Posterior cingulate gyrus (tissue), 11 donors: Measurements from ENCODE around the gene RPP25.
"Not testable (repeated sequence)": the region's sequence is repeated elsewhere in the genome, so short reads cannot be mapped to it uniquely, and the experiment has no call there.

Experiments
- DNase-seq, 10 donors: peaks; one replicate each; pipeline versions ENCODE4 v3.0.0 to v3.0.0-alpha.2; 2020 to 2021; ENCODE audit warnings: mixed read lengths in 3 of 10
- intact Hi-C: fragments of 100-400 bp; cut with DNase I; formaldehyde crosslinking; loops from one replicate; pipeline ENCODE4 v1.15.1; 2023

RPP25 gene

GRCh38 chr15:74935193-74935592 is 21.4 kb downstream of the RPP25 start:
- intact Hi-C loops, result not testable (repeated sequence)
- DNase-seq, result peak in 1 of 10 donors; percentile 58

- DNase-seq, result no peak
- intact Hi-C loops, result no loop called here
Measured at GRCh38 chr15:74933573-74933972, 23.0 kb downstream of the RPP25 start.

GRCh38 chr15:74928771-74929198 is 27.8 kb downstream of the RPP25 start:
- intact Hi-C loops, result no loop called here
- peak in 1 of 10 donors; percentile 3 for DNase-seq

GRCh38 chr15:74924525-74924924 is 32.0 kb downstream of the RPP25 start:
- no peak for DNase-seq
- intact Hi-C loops, result no loop called here

- no peak for DNase-seq
- intact Hi-C loops, result no loop called here
Measured at GRCh38 chr15:74920456-74920855, 36.1 kb downstream of the RPP25 start.

GRCh38 chr15:74917676-74918075 is 38.9 kb downstream of the RPP25 start:
- intact Hi-C loops, result no loop called here
- peak in 1 of 10 donors; percentile 5 for DNase-seq

- intact Hi-C loops, result not testable (repeated sequence)
- peak in 1 of 10 donors; percentile 9 for DNase-seq
Measured at GRCh38 chr15:74913799-74914198, 42.8 kb downstream of the RPP25 start.

GRCh38 chr15:74913041-74913440 is 43.5 kb downstream of the RPP25 start:
- intact Hi-C loops, result no loop called here

GRCh38 chr15:74908635-74909034 is 47.9 kb downstream of the RPP25 start:
- intact Hi-C loops, result loop anchor here (5.0 kb wide), 1 partner anchor 36 kb away; the partner anchor contains the start of gene SCAMP2
- peak in 1 of 10 donors; percentile 8 for DNase-seq

More at GRCh38 chr15:74913041-74913440, 43.5 kb downstream of the RPP25 start:
- DNase-seq, result no peak

GRCh38 chr15:74907163-74907870 is 49.3 kb downstream of the RPP25 start:
- intact Hi-C loops, result loop anchor here (2.0 to 5.0 kb wide), 2 partner anchors 35 to 65 kb away; partner anchors contain the start of genes SCAMP2 and ULK3
- peak in 1 of 10 donors; percentile 50 for DNase-seq

GRCh38 chr15:74906450-74907162 is 50.0 kb downstream of the RPP25 start, which contains the start of gene FAM219B:
Gene FAM219B, minus strand, starts transcription at chr15:74906851. Its CDS starts 51 bp downstream, at chr15:74906800.
- peak; percentile 88 to 99 (median 95) for DNase-seq
- intact Hi-C loops, result loop anchor here (1.0 to 5.0 kb wide), 3 partner anchors 32 to 64 kb away; partner anchors contain the start of genes COX5A, SCAMP2 and ULK3

- peak in 6 of 10 donors; percentile 18 to 84 (median 32) for DNase-seq
Measured at GRCh38 chr15:74906067-74906449, 50.5 kb downstream of the RPP25 start.

More at GRCh38 chr15:74906067-74906449, 50.5 kb downstream of the RPP25 start:
- intact Hi-C loops, result loop anchor here (1.0 to 5.0 kb wide), 3 partner anchors 32 to 63 kb away; partner anchors contain the start of genes COX5A, SCAMP2 and ULK3
